Panc1 (cell line): ENCODE measurements around the gene PSMB8.
A peak's percentile ranks its signal among the peaks of the same experiment; 100 is the strongest.

Experiments
- CTCF ChIP-seq: fragments of 450-650 bp; IDR thresholded peaks from 2 replicates; pipeline ENCODE4 v1.5.1; 2017; ENCODE audit warnings: mild to moderate bottlenecking
- POLR2AphosphoS5 ChIP-seq: IDR thresholded peaks from 2 replicates; pipeline ENCODE4 v1.6.1; 2012; ENCODE audit warnings: mild to moderate bottlenecking, low read depth, low read length, moderate library complexity
- SIN3A ChIP-seq: IDR thresholded peaks from 2 replicates; pipeline ENCODE4 v1.6.1; 2012; ENCODE audit warnings: low read depth, mild to moderate bottlenecking, low read length, moderate library complexity, borderline replicate concordance; ENCODE audit not compliant: insufficient read depth
- TCF7L2 ChIP-seq: IDR thresholded peaks from 2 replicates; pipeline ENCODE4 v1.6.1; 2011; ENCODE audit warnings: mild to moderate bottlenecking, low read depth, low read length, inconsistent platforms

GRCh38 chr6:32838114-32838958, 5.5 kb downstream of the PSMB8 start, which contains the start of gene TAP2:
- TF ChIP-seq CTCF (peak; percentile 98), POLR2AphosphoS5 (peak; percentile 60), SIN3A (peak; percentile 96; the same call in 1 of the 2 replicates), TCF7L2 (0 out of 2 replicates have a peak, but pooled peaks have one; percentile 20)
